22Rv1 (cell line): Measurements from ENCODE around the gene LRRC59.

Source experiments
- CTCF ChIP-seq: fragments of 450-650 bp; IDR thresholded peaks from 2 replicates; pipeline ENCODE4 v1.5.1; 2017; ENCODE audit warnings: mild to moderate bottlenecking
- ZFX ChIP-seq: fragments of 450-650 bp; IDR thresholded peaks from 2 replicates; pipeline ENCODE4 v1.6.1; 2017; ENCODE audit warnings: antibody characterized with exemption, borderline replicate concordance

- TF ChIP-seq CTCF (no peak), ZFX (no peak)
Observed at GRCh38 chr17:50444841-50445715, 47.8 kb upstream of the LRRC59 start.
